Skin of body (tissue), 2 donors: Measurements from ENCODE around the gene HSH2D. TPM values are rescaled to one million over a fixed set of nuclear protein-coding genes. Genes with fewer than 3 reads are reported as not detected.

Source experiments
- small RNA-seq: library from RNA; depleted of rRNA; stranded (forward); fragments of <200 nt; gene quantifications from one replicate; pipeline ENCODE3, GENCODE V24; 2014; ENCODE audit warnings: low replicate concordance
- total RNA-seq: library from RNA; depleted of rRNA; stranded (reverse); fragments of >200 nt; gene quantifications from one replicate; pipeline ENCODE4 v1.2.3, GENCODE V29; 2014

HSH2D gene
- total RNA-seq, 1 donor from 2014 or later, result 0.79 TPM

Small RNAs within 50 kb of the gene (small RNA-seq; reads per million reads assigned to genes)
- gene RF00017, result not detected

Other genes starting within 250 kb of the HSH2D start
- 0.89 TPM for gene CYP4F2, start 245.6 kb upstream of the HSH2D start, total RNA-seq
- not detected for gene CYP4F11, start 209.2 kb upstream of the HSH2D start, total RNA-seq
- gene OR10H4, start 194.7 kb upstream of the HSH2D start, total RNA-seq, result not detected
- 264 TPM for gene TPM4, start 67.2 kb upstream of the HSH2D start, total RNA-seq
- gene RAB8A, start 31.8 kb upstream of the HSH2D start, total RNA-seq, result 46.7 TPM
- not detected for gene CIB3, start 29.8 kb downstream of the HSH2D start, total RNA-seq
- gene FAM32A, start 41.7 kb downstream of the HSH2D start, total RNA-seq, result 51.8 TPM
- 24.5 TPM for gene AP1M1, start 54.2 kb downstream of the HSH2D start, total RNA-seq
- gene KLF2, start 181.1 kb downstream of the HSH2D start, total RNA-seq, result 10.3 TPM